GM12878 (cell line): Measurements from ENCODE around the gene FGD6. TPM values are rescaled to one million over a fixed set of nuclear protein-coding genes. Genes with fewer than 3 reads are reported as not detected.

Experiments
- ATAC-seq: fragments of 200-7000 bp; cut with Tn5 transposase; 3 replicates; pipeline ENCODE4 v1.9.1; 2020; ENCODE audit warnings: mild to moderate bottlenecking, moderate library complexity
- BruUV-seq: library from RNA; stranded (reverse); fragments of 400-500 nt; replicated peaks from 2 replicates; lab custom pipeline; 2021; lab: Mats Ljungman, UMichigan
- CTCF ChIA-PET: fragments of 300-600 bp; sonication (Branson Sonifier 250); formaldehyde crosslinking; extraction: SDS; loops from one replicate; lab custom pipeline; 2021; ENCODE audit warnings: inconsistent platforms; lab: Yijun Ruan, JAX
- POLR2A ChIA-PET: fragments of 350-600 bp; formaldehyde crosslinking; extraction: SDS; loops from one replicate; lab custom pipeline; 2021; ENCODE audit warnings: inconsistent platforms; lab: Charles Lee
- RAD21 ChIA-PET: fragments of 300-600 bp; sonication (Branson Sonifier 250); formaldehyde crosslinking; loops from one replicate; lab custom pipeline; 2023; ENCODE audit warnings: antibody characterized with exemption; ENCODE audit not compliant: unreplicated experiment; lab: Charles Lee
- SMC1A ChIA-PET: fragments of 300-600 bp; sonication (Branson Sonifier 250); formaldehyde crosslinking; loops from one replicate; lab custom pipeline; 2023; ENCODE audit not compliant: unreplicated experiment, uncharacterized antibody; lab: Charles Lee
- DNase-seq: peaks from one replicate; pipeline ENCODE4 v3.0.0-alpha.2; 2011; ENCODE audit warnings: low read depth, low spot score
- FAIRE-seq: peaks from 3 replicates; lab custom pipeline; 2011; peaks lifted over from hg19 to GRCh38; lab: Jason Lieb, UNC
- H2AFZ ChIP-seq: 2 replicates; pipeline ENCODE4 v1.6.0; 2011; ENCODE audit warnings: low read depth, low read length, control low read depth; ENCODE audit not compliant: control insufficient read depth
- H3K27ac ChIP-seq: 2 replicates; pipeline ENCODE4 v1.5.1; 2011; ENCODE audit warnings: control low read depth; ENCODE audit not compliant: control insufficient read depth, insufficient read depth
- H3K27me3 ChIP-seq, 2 experiments: replicated peaks in 1 of 2; 2 replicates each; pipeline versions ENCODE4 v1.6.0 to v1.6.1; 2011; ENCODE audit warnings: low read length in 1 of 2; ENCODE audit not compliant: control insufficient read depth in 2 of 2, insufficient read depth in 2 of 2
- H3K36me3 ChIP-seq, 2 experiments: 2 replicates each; pipeline ENCODE4 v1.5.1; 2011; ENCODE audit warnings: low read length in 1 of 2; ENCODE audit not compliant: control insufficient read depth in 2 of 2, insufficient read depth in 2 of 2
- H3K4me1 ChIP-seq: 2 replicates; pipeline ENCODE4 v1.6.1; 2011; ENCODE audit warnings: mild to moderate bottlenecking, low read length, moderate library complexity, mixed read lengths; ENCODE audit not compliant: control insufficient read depth, insufficient read depth
- H3K4me2 ChIP-seq: 2 replicates; pipeline ENCODE4 v1.6.0; 2011; ENCODE audit warnings: control low read depth; ENCODE audit not compliant: control insufficient read depth, insufficient read depth
- H3K4me3 ChIP-seq: fragments of 200-600 bp; sonication (generic); 2 replicates; pipeline ENCODE4 v1.5.1; 2016
- H3K79me2 ChIP-seq: 2 replicates; pipeline ENCODE4 v1.6.0; 2011; ENCODE audit warnings: low read length; ENCODE audit not compliant: control insufficient read depth, insufficient read depth
- H3K9ac ChIP-seq: 2 replicates; pipeline ENCODE4 v1.8.0; 2011; ENCODE audit warnings: low read length, control low read depth, mixed read lengths; ENCODE audit not compliant: control insufficient read depth, insufficient read depth
- H3K9me3 ChIP-seq: replicated peaks from 3 replicates; pipeline ENCODE4 v1.5.1; 2011; ENCODE audit warnings: mild to moderate bottlenecking, low read length; ENCODE audit not compliant: control insufficient read depth, insufficient read depth
- H4K20me1 ChIP-seq: 2 replicates; pipeline ENCODE4 v1.6.0; 2011; ENCODE audit not compliant: control insufficient read depth, insufficient read depth
- BCL11A ChIP-seq: IDR thresholded peaks from 2 replicates; pipeline ENCODE4 v1.6.1; 2011; ENCODE audit warnings: low read depth, low read length
- CHD2 ChIP-seq: IDR thresholded peaks from 2 replicates; pipeline ENCODE4 v1.6.1; 2011; ENCODE audit warnings: low read depth, low read length, improper control_type of control experiment, borderline replicate concordance
- EED ChIP-seq: sonication (generic); IDR thresholded peaks from 2 replicates; pipeline ENCODE4 v1.6.1; 2016; ENCODE audit warnings: antibody characterized with exemption, low read depth
- EZH2 ChIP-seq: IDR thresholded peaks from 2 replicates; pipeline ENCODE4 v1.6.1; 2012; ENCODE audit warnings: low read depth, mild to moderate bottlenecking, control low read depth, inconsistent platforms, low read length, borderline replicate concordance; ENCODE audit not compliant: control insufficient read depth
- HCFC1 ChIP-seq: fragments of 150-350 bp; IDR thresholded peaks from 2 replicates; pipeline ENCODE4 v1.6.1; 2014; ENCODE audit warnings: low read length
- HDAC6 ChIP-seq: fragments of 200-600 bp; sonication (generic); IDR thresholded peaks from one replicate; pipeline ENCODE4 v1.8.0; 2017; ENCODE audit warnings: antibody characterized with exemption; ENCODE audit not compliant: unreplicated experiment
- JUNB ChIP-seq: IDR thresholded peaks from 2 replicates; pipeline ENCODE4 v1.6.1; 2016; ENCODE audit warnings: antibody characterized with exemption, mild to moderate bottlenecking
- LARP7 ChIP-seq: fragments of 450-650 bp; IDR thresholded peaks from 2 replicates; pipeline ENCODE4 v1.6.1; 2017; ENCODE audit warnings: mild to moderate bottlenecking
- MEF2B ChIP-seq: fragments of 450-650 bp; IDR thresholded peaks from 2 replicates; pipeline ENCODE4 v1.6.1; 2018; ENCODE audit warnings: mild to moderate bottlenecking, moderate library complexity; ENCODE audit not compliant: partially characterized antibody, poor library complexity, severe bottlenecking
- PKNOX1 ChIP-seq: fragments of 450-650 bp; IDR thresholded peaks from 2 replicates; pipeline ENCODE4 v1.6.1; 2016; ENCODE audit warnings: mild to moderate bottlenecking
- POLR2AphosphoS5 ChIP-seq: IDR thresholded peaks from 2 replicates; pipeline ENCODE4 v1.6.1; 2011; ENCODE audit warnings: mild to moderate bottlenecking, low read length, inconsistent platforms
- SP1 ChIP-seq: IDR thresholded peaks from one replicate; pipeline ENCODE4 v1.6.1; 2011; ENCODE audit warnings: low read depth, low read length
- USF2 ChIP-seq: IDR thresholded peaks from 2 replicates; pipeline ENCODE4 v1.6.1; 2011; ENCODE audit warnings: low read depth, low read length, improper control_type of control experiment, borderline replicate concordance
- YBX1 ChIP-seq: fragments of 450-650 bp; IDR thresholded peaks from 2 replicates; pipeline ENCODE4 v1.6.1; 2016; ENCODE audit warnings: antibody characterized with exemption
- YY1 ChIP-seq: IDR thresholded peaks from 2 replicates; pipeline ENCODE4 v1.6.1; 2011; ENCODE audit warnings: low read depth, mild to moderate bottlenecking, low read length
- ZNF207 ChIP-seq: fragments of 450-650 bp; IDR thresholded peaks from 2 replicates; pipeline ENCODE4 v1.6.1; 2014; ENCODE audit warnings: antibody characterized with exemption, mild to moderate bottlenecking, borderline replicate concordance
- ZNF217 ChIP-seq: fragments of 450-650 bp; IDR thresholded peaks from 2 replicates; pipeline ENCODE4 v1.6.1; 2017; ENCODE audit warnings: antibody characterized with exemption, mild to moderate bottlenecking
- ZNF384 ChIP-seq: IDR thresholded peaks from 2 replicates; pipeline ENCODE4 v1.6.1; 2012; ENCODE audit warnings: low read depth, mild to moderate bottlenecking, low read length, improper control_type of control experiment, borderline replicate concordance
- ZSCAN29 ChIP-seq: fragments of 450-650 bp; IDR thresholded peaks from 2 replicates; pipeline ENCODE4 v1.6.1; 2017; ENCODE audit warnings: mild to moderate bottlenecking, moderate library complexity
- WGBS: methylation state at CpG from one replicate; pipeline ENCODE4 v1.1.6; 2016; ENCODE audit warnings: low lambda C conversion rate; ENCODE audit not compliant: insufficient replicate concordance, insufficient coverage; ENCODE audit errors: missing lambda C conversion rate; 5-methylcytosine and 5-hydroxymethylcytosine counted together
- in situ Hi-C: fragments of 300-500 bp; cut with MboI; formaldehyde crosslinking; loops from 9 replicates; pipeline ENCODE4 v1.14.3; 2018; ENCODE audit warnings: mixed read lengths
- intact Hi-C: fragments of 100-400 bp; cut with micrococcal nuclease; formaldehyde crosslinking; loops from one replicate; pipeline ENCODE4 v1.14.2; 2022; ENCODE audit not compliant: unreplicated experiment
- polyA plus RNA-seq, 11 experiments: library from polyadenylated mRNA; depleted of rRNA in 4 of 11; unstranded in 6 of 11; stranded (reverse) in 5 of 11; fragments of >200 nt; fragmentation: Nextera tagmentation in 4 of 11; fragmentation: Illumina TruSeq in 1 of 11; extraction: Ambion mirVana in 4 of 11; extraction: Trizol in 1 of 11; gene quantifications; 1 replicate in 1 of 11; 2 replicates in 10 of 11; pipeline versions ENCODE4 v1.2.1 to v1.2.3, GENCODE V29; 2011 to 2016; ENCODE audit warnings: inconsistent platforms in 2 of 11, missing spikeins in 2 of 11, low read depth in 1 of 11
- total RNA-seq, 4 experiments: library from RNA; depleted of rRNA in 3 of 4; stranded (reverse); fragments of >200 nt in 3 of 4; fragmentation: Illumina TruSeq in 1 of 4; extraction: Trizol in 1 of 4; gene quantifications; 2 replicates each; pipeline versions ENCODE4 v1.2.1 to v1.2.3, GENCODE V29; 2013 to 2021

FGD6 gene
- total and polyA plus RNA-seq, 10 of the 15 experiments (the other 5 are each of a cell fraction or from before 2014, with no cell fraction given), result 2.4 to 15.5 (median 8.9) TPM

- no TSS peak for BruUV-seq
- RAD21 ChIA-PET, result no interaction called here
Measured at GRCh38 chr12:95258151-95258550, 40.9 kb upstream of the FGD6 start.

GRCh38 chr12:95257541-95257940 is 40.3 kb upstream of the FGD6 start:
- H4K20me1 ChIP-seq, result no peaks in the 10 kb centered on the region
- BruUV-seq, result no TSS peak
- ChIA-PET CTCF (interaction anchor here (0.6 kb wide), 1 partner anchor 16 kb away, joined by 3 read pairs; no protein-coding TSS in a partner anchor), SMC1A (no interaction called here), RAD21 (no interaction called here), POLR2A (no interaction called here)
- intact Hi-C loops, result no loop called here
- no peak overlapping the region for H3K4me2 ChIP-seq
- 100% methylated on average over 3 of the region's 3 CpGs for WGBS
- peaks cover 2 to 7% of the 10 kb centered on the region in 2 experiments; a peak in 3 of 4 replicates for H3K36me3 ChIP-seq
- H3K4me1 ChIP-seq, result no peaks in the 10 kb centered on the region
- in situ Hi-C loops, result no loop called here
- DNase-seq (no peak), ATAC-seq (no peak), FAIRE-seq (no peak)
- no peaks in the 10 kb centered on the region for H3K27me3 ChIP-seq
- H3K9ac ChIP-seq, result no peak overlapping the region
- H3K79me2 ChIP-seq, result no peaks in the 10 kb centered on the region
- no peak overlapping the region for H2AFZ ChIP-seq
- no peak overlapping the region for H3K4me3 ChIP-seq
- H3K27ac ChIP-seq, result no peak overlapping the region
- H3K9me3 ChIP-seq, result no peaks in the 10 kb centered on the region
- no peak for TF ChIP-seq JUNB
- TF ChIP-seq PKNOX1, result no peak
- TF ChIP-seq USF2, result no peak
- TF ChIP-seq HCFC1, result no peak
- no peak for TF ChIP-seq ZNF217
- no peak for TF ChIP-seq ZNF207
- TF ChIP-seq YBX1, result no peak
- no peak for TF ChIP-seq SP1
- TF ChIP-seq CHD2, result no peak
- no peak for TF ChIP-seq EED
- TF ChIP-seq BCL11A, result no peak
- TF ChIP-seq EZH2, result no peak
- no peak for TF ChIP-seq LARP7

More at GRCh38 chr12:95258151-95258550, 40.9 kb upstream of the FGD6 start:
- Histone ChIP-seq H4K20me1 (no peaks in the 10 kb centered on the region), H2AFZ (no peak overlapping the region), H3K27me3 (no peaks in the 10 kb centered on the region), H3K4me2 (no peak overlapping the region), H3K4me3 (no peak overlapping the region), H3K36me3 (peaks cover 2 to 7% of the 10 kb centered on the region in 2 experiments; a peak in 3 of 4 replicates), H3K9ac (no peak overlapping the region), H3K9me3 (no peaks in the 10 kb centered on the region), H3K79me2 (no peaks in the 10 kb centered on the region), H3K27ac (no peak overlapping the region), H3K4me1 (no peaks in the 10 kb centered on the region)
- DNase-seq (no peak), ATAC-seq (no peak), FAIRE-seq (no peak)
- SMC1A ChIA-PET, result no interaction called here
- 95% methylated on average over 2 of the region's 2 CpGs for WGBS
- in situ Hi-C loops, result no loop called here
- intact Hi-C loops, result no loop called here
- CTCF ChIA-PET, result interaction anchor here (1.0 to 1.7 kb wide), 4 partner anchors 12 to 276 kb away, joined by 3 to 5 read pairs (median 4); partner anchors contain the start of gene METAP2
- POLR2A ChIA-PET, result interaction anchor here (1.0 to 1.5 kb wide), 2 partner anchors 11 to 38 kb away, joined by 3 read pairs; no protein-coding TSS in a partner anchor
- TF ChIP-seq MEF2B (no peak), ZNF384 (no peak), YY1 (no peak), HDAC6 (no peak), ZSCAN29 (no peak), POLR2AphosphoS5 (no peak)
